Thymus (tissue), 14 donors: Measurements from ENCODE around the gene ZNF709. TPM values are rescaled to one million over a fixed set of nuclear protein-coding genes. Genes with fewer than 3 reads are reported as not detected.
A peak's percentile ranks its signal among the peaks of the same experiment; 100 is the strongest.

Experiments used
- DNase-seq, 9 donors: peaks; one replicate each; pipeline ENCODE4 v3.0.0-alpha.2; 2013; ENCODE audit warnings: low spot score in 9 of 9, low read depth in 6 of 9, missing footprints in 1 of 9
- H3K27ac ChIP-seq, 2 donors: one replicate each; pipeline ENCODE4 v1.5.1; 2013; ENCODE audit warnings: control low read depth in 1 of 2, low read depth in 1 of 2, low read length in 1 of 2, mild to moderate bottlenecking in 1 of 2, moderate library complexity in 1 of 2
- H3K27me3 ChIP-seq, 2 donors: one replicate each; pipeline ENCODE4 v1.5.1; 2013; ENCODE audit warnings: low read length in 1 of 2; ENCODE audit not compliant: control insufficient read depth in 2 of 2, insufficient read depth in 1 of 2
- H3K36me3 ChIP-seq, 2 donors: one replicate each; pipeline ENCODE4 v1.5.1; 2013; ENCODE audit warnings: low read length in 1 of 2, mild to moderate bottlenecking in 1 of 2, moderate library complexity in 1 of 2; ENCODE audit not compliant: control insufficient read depth in 2 of 2, insufficient read depth in 2 of 2
- H3K4me1 ChIP-seq, 2 donors: one replicate each; pipeline ENCODE4 v1.5.1; 2013; ENCODE audit warnings: low read length in 2 of 2; ENCODE audit not compliant: control insufficient read depth in 2 of 2, insufficient read depth in 2 of 2
- H3K4me3 ChIP-seq, 2 donors: one replicate each; pipeline ENCODE4 v1.5.1; 2013; ENCODE audit warnings: low read length in 2 of 2, control low read depth in 1 of 2, mild to moderate bottlenecking in 1 of 2
- H3K9me3 ChIP-seq, 2 donors: one replicate each; pipeline ENCODE4 v1.5.1; 2013; ENCODE audit warnings: low read length in 1 of 2, mild to moderate bottlenecking in 1 of 2; ENCODE audit not compliant: control insufficient read depth in 2 of 2, insufficient read depth in 1 of 2
- WGBS: extraction: QIAGEN DNeasy Blood & Tissue Kit; methylation state at CpG from one replicate; pipeline ENCODE4 v1.1.7; 2013; 5-methylcytosine and 5-hydroxymethylcytosine counted together
- long read RNA-seq, 10 donors: transcript quantifications; one replicate each; lab custom pipeline, GENCODE V29; 2026
- polyA plus RNA-seq: library from polyadenylated mRNA; stranded (reverse); fragments of 200-250 nt; gene quantifications from one replicate; pipeline ENCODE4 v1.2.3, GENCODE V29; 2013
- total RNA-seq: library from RNA; stranded (reverse); fragments of 120-200 nt; gene quantifications from one replicate; pipeline ENCODE4 v1.2.4, GENCODE V29; 2013
- donor health status: healthy.

Gene ZNF709
- 5.0 TPM for total RNA-seq
- polyA plus RNA-seq, result 2.2 TPM
- long read RNA-seq, donor 1, result 0 reads
- long read RNA-seq, donor 2, result 0 reads
- long read RNA-seq, donor 3, full-length matches to known transcripts, result 1 of 1 reads
- long read RNA-seq, donor 3, partial matches to known transcripts, result 0 of 1 reads
- long read RNA-seq, donor 3, other reads (novel, unspliced or antisense), result 0 of 1 reads
- long read RNA-seq, donor 4, full-length matches to known transcripts, result 1 of 1 reads
- long read RNA-seq, donor 4, partial matches to known transcripts, result 0 of 1 reads
- long read RNA-seq, donor 4, other reads (novel, unspliced or antisense), result 0 of 1 reads
- long read RNA-seq, donor 5, result 0 reads
- long read RNA-seq, donor 6, result 0 reads
- long read RNA-seq, donor 7, full-length matches to known transcripts, result 1 of 1 reads
- long read RNA-seq, donor 7, partial matches to known transcripts, result 0 of 1 reads
- long read RNA-seq, donor 7, other reads (novel, unspliced or antisense), result 0 of 1 reads
- long read RNA-seq, donor 8, result 0 reads
- long read RNA-seq, donor 9, full-length matches to known transcripts, result 1 of 1 reads
- long read RNA-seq, donor 9, partial matches to known transcripts, result 0 of 1 reads
- long read RNA-seq, donor 9, other reads (novel, unspliced or antisense), result 0 of 1 reads
- long read RNA-seq, donor 10, result 0 reads

GRCh38 chr19:12484371-12485051, at the start of gene ZNF709:
Gene ZNF709 (minus strand): TSS chr19:12484816. CDS start chr19:12484657, 159 bp downstream.
- no peaks in the 10 kb centered on the region for H3K36me3 ChIP-seq
- H3K4me1 ChIP-seq, result peaks cover 17 to 37% of the 10 kb centered on the region in 2 donors
- DNase-seq, result peak; percentile 84 to 96 (median 92)
- H3K9me3 ChIP-seq, result no peaks in the 10 kb centered on the region
- H3K27ac ChIP-seq, result peak within 1 kb of the TSS; percentile 53 to 76
- WGBS, result under 1% methylated on average over 53 of the region's 53 CpGs
- H3K4me3 ChIP-seq, result peak within 1 kb of the TSS; percentile 79 to 98
- no peaks in the 10 kb centered on the region for H3K27me3 ChIP-seq

- Histone ChIP-seq H3K36me3 (peaks cover 45 to 52% of the 10 kb centered on the region in 2 donors), H3K4me3 (no peak overlapping the region), H3K4me1 (no peaks in the 10 kb centered on the region), H3K27me3 (no peaks in the 10 kb centered on the region), H3K27ac (no peak overlapping the region), H3K9me3 (peaks cover 39 to 66% of the 10 kb centered on the region in 2 donors)
- peak in 1 of 9 donors; percentile 46 for DNase-seq
- 97% methylated on average over 8 of the region's 8 CpGs for WGBS
Measured at GRCh38 chr19:12527034-12527836, 42.6 kb upstream of the ZNF709 start.

GRCh38 chr19:12526542-12526941, 41.9 kb upstream of the ZNF709 start:
- H3K4me3 ChIP-seq, result no peak overlapping the region
- no peaks in the 10 kb centered on the region for H3K4me1 ChIP-seq
- WGBS, result 98% methylated on average over 4 of the region's 4 CpGs
- H3K36me3 ChIP-seq, result peaks cover 45 to 52% of the 10 kb centered on the region in 2 donors
- no peak for DNase-seq
- H3K27me3 ChIP-seq, result no peaks in the 10 kb centered on the region
- peaks cover 43 to 67% of the 10 kb centered on the region in 2 donors for H3K9me3 ChIP-seq
- H3K27ac ChIP-seq, result no peak overlapping the region

- peak in 1 of 9 donors; percentile 10 for DNase-seq
- WGBS, result 93% methylated on average over 6 of the region's 6 CpGs
- Histone ChIP-seq H3K36me3 (peaks cover 19 to 23% of the 10 kb centered on the region in 2 donors), H3K4me3 (no peak overlapping the region), H3K9me3 (peaks cover 29 to 60% of the 10 kb centered on the region in 2 donors), H3K27ac (no peak overlapping the region), H3K27me3 (no peaks in the 10 kb centered on the region), H3K4me1 (no peaks in the 10 kb centered on the region)
Measured at GRCh38 chr19:12521996-12522395, 37.4 kb upstream of the ZNF709 start.

GRCh38 chr19:12513531-12514061, 29.0 kb upstream of the ZNF709 start:
- Histone ChIP-seq H3K4me3 (no peak overlapping the region), H3K4me1 (no peaks in the 10 kb centered on the region), H3K9me3 (peaks cover 9 to 53% of the 10 kb centered on the region in 2 donors), H3K27me3 (peaks cover 0 to 9% of the 10 kb centered on the region in 2 donors), H3K36me3 (no peaks in the 10 kb centered on the region), H3K27ac (no peak overlapping the region)
- 29% methylated on average over 35 of the region's 35 CpGs for WGBS
- no peak for DNase-seq

- WGBS, result 96% methylated on average over 4 of the region's 4 CpGs
- no peak overlapping the region for H3K4me3 ChIP-seq
- no peaks in the 10 kb centered on the region for H3K36me3 ChIP-seq
- DNase-seq, result no peak
- H3K27me3 ChIP-seq, result peaks cover 0 to 5% of the 10 kb centered on the region in 2 donors
- peaks cover 0 to 12% of the 10 kb centered on the region in 2 donors for H3K4me1 ChIP-seq
- peaks cover 0 to 15% of the 10 kb centered on the region in 2 donors for H3K9me3 ChIP-seq
- H3K27ac ChIP-seq, result no peak overlapping the region
Measured at GRCh38 chr19:12497032-12497431, 12.4 kb upstream of the ZNF709 start.

GRCh38 chr19:12496480-12496879, 11.9 kb upstream of the ZNF709 start:
- 94% methylated on average over 6 of the region's 6 CpGs for WGBS
- H3K4me3 ChIP-seq, result no peak overlapping the region
- H3K27ac ChIP-seq, result no peak overlapping the region
- H3K36me3 ChIP-seq, result no peaks in the 10 kb centered on the region
- DNase-seq, result no peak
- peaks cover 0 to 12% of the 10 kb centered on the region in 2 donors for H3K4me1 ChIP-seq
- H3K9me3 ChIP-seq, result peaks cover 0 to 15% of the 10 kb centered on the region in 2 donors
- peaks cover 0 to 5% of the 10 kb centered on the region in 2 donors for H3K27me3 ChIP-seq

GRCh38 chr19:12495002-12495802, 10.6 kb upstream of the ZNF709 start:
- DNase-seq, result peak; percentile 80 to 98 (median 94)
- H3K4me3 ChIP-seq, result peak overlapping the region; percentile 56 to 66
- peaks cover 0 to 12% of the 10 kb centered on the region in 2 donors for H3K4me1 ChIP-seq
- WGBS, result 4% methylated on average over 51 of the region's 51 CpGs
- peaks cover 0 to 15% of the 10 kb centered on the region in 2 donors for H3K9me3 ChIP-seq
- peak overlapping the region; percentile 46 to 62 for H3K27ac ChIP-seq
- no peaks in the 10 kb centered on the region for H3K36me3 ChIP-seq
- peaks cover 0 to 5% of the 10 kb centered on the region in 2 donors for H3K27me3 ChIP-seq
